MM.1S (cell line): ENCODE measurements around the gene SLC7A1.

Source experiments
- DNase-seq: peaks from one replicate; pipeline ENCODE4 v3.0.0-alpha.2; 2015
- H2AFZ ChIP-seq: fragments of 300-600 bp; sonication (generic); 2 replicates; pipeline ENCODE4 v1.6.0; 2016; ENCODE audit warnings: antibody characterized with exemption, low read length
- H3F3A ChIP-seq: fragments of 300-600 bp; sonication (generic); 2 replicates; pipeline ENCODE4 v1.6.1; 2016; ENCODE audit warnings: mild to moderate bottlenecking, antibody characterized with exemption, low read length, moderate library complexity, mixed read lengths; ENCODE audit not compliant: insufficient read depth
- H3K27ac ChIP-seq: fragments of 300-600 bp; sonication (generic); 2 replicates; pipeline ENCODE4 v1.5.1; 2016; ENCODE audit warnings: mild to moderate bottlenecking, low read length
- H3K27me3 ChIP-seq: fragments of 300-600 bp; sonication (generic); replicated peaks from 2 replicates; pipeline ENCODE4 v1.6.0; 2016; ENCODE audit warnings: low read length; ENCODE audit not compliant: insufficient read depth
- H3K36me3 ChIP-seq: fragments of 300-600 bp; sonication (generic); replicated peaks from 2 replicates; pipeline ENCODE4 v1.6.1; 2016; ENCODE audit warnings: mild to moderate bottlenecking, low read length, mixed read lengths; ENCODE audit not compliant: insufficient read depth
- H3K4me1 ChIP-seq: fragments of 300-600 bp; sonication (generic); 2 replicates; pipeline ENCODE4 v1.6.1; 2016; ENCODE audit warnings: low read length, mixed read lengths
- H3K4me2 ChIP-seq: fragments of 300-600 bp; sonication (generic); 2 replicates; pipeline ENCODE4 v1.6.0; 2016; ENCODE audit warnings: low read depth, low read length
- H3K4me3 ChIP-seq: fragments of 300-600 bp; sonication (generic); 2 replicates; pipeline ENCODE4 v1.5.1; 2016; ENCODE audit warnings: low read length, mixed read lengths
- H3K79me2 ChIP-seq: fragments of 300-600 bp; sonication (generic); 2 replicates; pipeline ENCODE4 v1.6.1; 2016; ENCODE audit warnings: mixed run types, low read length, mixed read lengths
- H3K9ac ChIP-seq: fragments of 300-600 bp; sonication (generic); 2 replicates; pipeline ENCODE4 v1.6.1; 2016; ENCODE audit warnings: low read length, mixed read lengths
- H3K9me2 ChIP-seq: fragments of 300-600 bp; sonication (generic); replicated peaks from 2 replicates; pipeline ENCODE4 v1.6.1; 2016; ENCODE audit warnings: mild to moderate bottlenecking, low read length, mixed read lengths; ENCODE audit not compliant: insufficient read depth
- H3K9me3 ChIP-seq: fragments of 300-600 bp; sonication (generic); replicated peaks from 2 replicates; pipeline ENCODE4 v1.6.1; 2016; ENCODE audit warnings: mild to moderate bottlenecking, low read length, mixed read lengths; ENCODE audit not compliant: insufficient read depth
- H4K20me1 ChIP-seq: fragments of 300-600 bp; sonication (generic); 2 replicates; pipeline ENCODE4 v1.6.1; 2016; ENCODE audit warnings: mild to moderate bottlenecking, low read length, moderate library complexity, mixed read lengths; ENCODE audit not compliant: insufficient read depth
- EZH2 ChIP-seq: fragments of 300-600 bp; sonication (generic); optimal IDR thresholded peaks from 2 replicates; pipeline ENCODE3; 2017; ENCODE audit warnings: low read depth, mild to moderate bottlenecking, antibody characterized with exemption, low read length, mixed read lengths
- EZH2phosphoT487 ChIP-seq: fragments of 300-600 bp; sonication (generic); IDR thresholded peaks from 2 replicates; pipeline ENCODE4 v1.6.1; 2018; ENCODE audit warnings: antibody characterized with exemption, low read length
- TF ChIP-seq, protein P1 (sequence below): fragments of 300-600 bp; sonication (generic); IDR thresholded peaks from 2 replicates; pipeline ENCODE4 v1.5.1; 2016; ENCODE audit warnings: antibody characterized with exemption, low read length, mixed read lengths

Gene SLC7A1

DNA sequence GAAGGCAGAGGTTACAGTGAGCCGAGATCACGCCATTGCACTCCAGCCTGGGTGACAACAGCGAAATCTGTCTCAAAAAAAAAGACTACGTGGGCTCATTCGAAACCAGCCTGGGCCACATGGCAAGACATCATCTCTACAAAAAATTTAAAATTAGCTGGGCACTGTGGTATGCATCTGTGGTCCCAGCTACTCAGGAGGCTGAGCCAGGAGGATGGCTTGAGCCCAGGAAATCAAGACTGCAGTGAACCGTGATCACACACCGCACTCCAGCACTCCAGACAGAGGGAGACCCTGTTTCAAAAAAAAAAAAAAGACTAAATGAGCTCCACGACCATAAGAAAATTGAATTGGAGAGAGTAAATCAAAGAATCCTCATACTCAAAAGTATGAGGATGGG is 53.1 kb downstream of the SLC7A1 start:
- H3K27ac ChIP-seq: no peak overlapping the region
- no peak overlapping the region for H2AFZ ChIP-seq
- H3K36me3 ChIP-seq: no peaks in the 10 kb centered on the region
- no peaks in the 10 kb centered on the region for H4K20me1 ChIP-seq
- H3K4me2 ChIP-seq: no peak overlapping the region
- H3K4me1 ChIP-seq: no peaks in the 10 kb centered on the region
- H3K9me2 ChIP-seq: no peaks in the 10 kb centered on the region
- H3F3A ChIP-seq: no peaks in the 10 kb centered on the region
- DNase-seq: no peak
- no peaks in the 10 kb centered on the region for H3K9me3 ChIP-seq
- no peak overlapping the region for H3K9ac ChIP-seq
- no peaks in the 10 kb centered on the region for H3K27me3 ChIP-seq
- TF ChIP-seq, protein P1, sequence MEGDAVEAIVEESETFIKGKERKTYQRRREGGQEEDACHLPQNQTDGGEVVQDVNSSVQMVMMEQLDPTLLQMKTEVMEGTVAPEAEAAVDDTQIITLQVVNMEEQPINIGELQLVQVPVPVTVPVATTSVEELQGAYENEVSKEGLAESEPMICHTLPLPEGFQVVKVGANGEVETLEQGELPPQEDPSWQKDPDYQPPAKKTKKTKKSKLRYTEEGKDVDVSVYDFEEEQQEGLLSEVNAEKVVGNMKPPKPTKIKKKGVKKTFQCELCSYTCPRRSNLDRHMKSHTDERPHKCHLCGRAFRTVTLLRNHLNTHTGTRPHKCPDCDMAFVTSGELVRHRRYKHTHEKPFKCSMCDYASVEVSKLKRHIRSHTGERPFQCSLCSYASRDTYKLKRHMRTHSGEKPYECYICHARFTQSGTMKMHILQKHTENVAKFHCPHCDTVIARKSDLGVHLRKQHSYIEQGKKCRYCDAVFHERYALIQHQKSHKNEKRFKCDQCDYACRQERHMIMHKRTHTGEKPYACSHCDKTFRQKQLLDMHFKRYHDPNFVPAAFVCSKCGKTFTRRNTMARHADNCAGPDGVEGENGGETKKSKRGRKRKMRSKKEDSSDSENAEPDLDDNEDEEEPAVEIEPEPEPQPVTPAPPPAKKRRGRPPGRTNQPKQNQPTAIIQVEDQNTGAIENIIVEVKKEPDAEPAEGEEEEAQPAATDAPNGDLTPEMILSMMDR: no peak
- TF ChIP-seq EZH2: no peak
- no peak for TF ChIP-seq EZH2phosphoT487
- peaks cover 58% of the 10 kb centered on the region for H3K79me2 ChIP-seq
- H3K4me3 ChIP-seq: no peak overlapping the region

DNA sequence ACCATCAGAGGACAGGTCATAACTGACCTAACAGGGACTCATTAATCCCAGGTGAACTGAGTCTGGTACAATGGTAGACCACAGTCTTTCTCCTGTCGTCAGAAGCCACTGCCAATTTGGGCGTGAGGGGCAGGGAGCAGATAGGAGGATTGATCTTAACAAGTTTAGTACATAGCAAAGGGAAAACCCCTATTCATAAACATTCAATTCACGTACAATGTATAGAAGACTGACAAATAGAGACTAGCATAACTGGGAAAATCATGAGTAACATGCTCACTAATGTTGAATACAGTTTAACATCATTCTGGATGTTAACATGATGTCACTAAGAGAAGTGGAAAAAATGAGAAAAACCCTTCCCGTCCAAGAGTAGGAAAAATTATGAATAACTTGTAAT is 54.1 kb downstream of the SLC7A1 start:
- Histone ChIP-seq H3K9me3 (no peaks in the 10 kb centered on the region), H4K20me1 (no peaks in the 10 kb centered on the region), H3F3A (no peaks in the 10 kb centered on the region), H3K9ac (no peak overlapping the region), H3K4me2 (no peak overlapping the region), H3K27ac (no peak overlapping the region), H3K27me3 (no peaks in the 10 kb centered on the region), H2AFZ (no peak overlapping the region), H3K9me2 (no peaks in the 10 kb centered on the region), H3K4me1 (no peaks in the 10 kb centered on the region), H3K79me2 (peaks cover 51% of the 10 kb centered on the region), H3K36me3 (no peaks in the 10 kb centered on the region), H3K4me3 (no peak overlapping the region)
- no peak for DNase-seq
- TF ChIP-seq, protein P1: no peak
- TF ChIP-seq EZH2phosphoT487 (no peak), EZH2 (no peak)

DNA sequence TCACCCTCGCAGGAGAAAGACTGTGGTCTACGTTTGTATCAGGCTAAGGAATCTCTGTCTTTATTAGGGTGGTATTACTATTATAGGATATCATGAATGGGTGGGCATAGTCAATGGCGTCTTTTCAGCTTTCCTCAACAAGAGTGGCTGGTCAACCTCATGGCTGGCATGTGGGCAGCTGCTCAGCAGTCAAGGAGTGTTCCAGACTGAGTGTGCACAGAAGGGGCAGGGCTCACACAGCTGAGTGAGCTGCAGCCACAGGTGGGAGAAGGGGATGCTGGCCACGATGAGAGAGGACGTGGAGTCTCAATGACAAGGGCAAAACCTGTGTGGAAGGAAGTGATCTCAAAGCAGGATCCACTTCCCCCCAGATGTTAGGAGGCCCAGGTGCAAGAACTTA is 54.7 kb downstream of the SLC7A1 start:
- Histone ChIP-seq H3K9me2 (no peaks in the 10 kb centered on the region), H3K27ac (no peak overlapping the region), H3K79me2 (peaks cover 45% of the 10 kb centered on the region), H3K4me3 (no peak overlapping the region), H3K4me1 (no peaks in the 10 kb centered on the region), H3K36me3 (no peaks in the 10 kb centered on the region), H3K4me2 (no peak overlapping the region), H3K9ac (no peak overlapping the region), H2AFZ (no peak overlapping the region), H3K27me3 (no peaks in the 10 kb centered on the region), H3K9me3 (no peaks in the 10 kb centered on the region), H3F3A (no peaks in the 10 kb centered on the region), H4K20me1 (no peaks in the 10 kb centered on the region)
- TF ChIP-seq EZH2: no peak
- TF ChIP-seq, protein P1: no peak
- no peak for TF ChIP-seq EZH2phosphoT487
- DNase-seq: no peak
